ENCODE measurements around the gene PFDN6.
"Not testable (repeated sequence)": the region's sequence is repeated elsewhere in the genome, so short reads cannot be mapped to it uniquely, and the experiment has no call there.

PFDN6 gene

GRCh38 chr6:33288921-33289783 lies at the start of gene PFDN6, which contains the start of gene WDR46:
Gene PFDN6 (plus strand): TSS chr6:33289601. CDS start chr6:33289857, 256 bp downstream.
Gene WDR46 (minus strand): TSS chr6:33289239. CDS start chr6:33289170, 69 bp downstream.
- peak; percentile 75 for DNase-seq

GRCh38 chr6:33241968-33242367 lies 47.4 kb upstream of the PFDN6 start:
- DNase-seq = no peak

GRCh38 chr6:33243476-33243875 lies 45.9 kb upstream of the PFDN6 start:
- DNase-seq = no peak

GRCh38 chr6:33247977-33248642 lies 41.3 kb upstream of the PFDN6 start:
- DNase-seq = peak; percentile 93

GRCh38 chr6:33248643-33248931 lies 40.8 kb upstream of the PFDN6 start:
- DNase-seq = no peak

GRCh38 chr6:33248932-33249731 lies 40.3 kb upstream of the PFDN6 start:
- peak; percentile 94 for DNase-seq

GRCh38 chr6:33249732-33250630 lies 39.4 kb upstream of the PFDN6 start:
- peak; percentile 20 for DNase-seq

GRCh38 chr6:33250731-33251130 lies 38.7 kb upstream of the PFDN6 start:
- DNase-seq = no peak

- DNase-seq = no peak
These were observed 37.9 kb upstream of the PFDN6 start for GRCh38 chr6:33251395-33252012.

- DNase-seq = no peak
These were observed 36.6 kb upstream of the PFDN6 start for GRCh38 chr6:33252759-33253158.

GRCh38 chr6:33254591-33254990 lies 34.8 kb upstream of the PFDN6 start:
- no peak for DNase-seq

GRCh38 chr6:33259032-33259431 lies 30.4 kb upstream of the PFDN6 start:
- DNase-seq = no peak

GRCh38 chr6:33262490-33262889 lies 26.9 kb upstream of the PFDN6 start:
- not testable (repeated sequence) for DNase-seq

- DNase-seq = no peak
These were observed 25.4 kb upstream of the PFDN6 start for GRCh38 chr6:33264015-33264414.

- no peak for DNase-seq
These were observed 18.3 kb upstream of the PFDN6 start for GRCh38 chr6:33271117-33271467.

GRCh38 chr6:33271468-33272274 lies 17.7 kb upstream of the PFDN6 start, which contains the start of the genes RPS18 and VPS52:
Gene RPS18 (plus strand): TSS chr6:33272075. CDS start chr6:33272120, 45 bp downstream.
Gene VPS52 (minus strand): TSS chr6:33271876. CDS start chr6:33271675, 201 bp downstream.
- peak; percentile 87 for DNase-seq

GRCh38 chr6:33272275-33273128 lies 16.9 kb upstream of the PFDN6 start:
- DNase-seq = no peak

- no peak for DNase-seq
These were observed 16.1 kb upstream of the PFDN6 start for GRCh38 chr6:33273129-33273923.
